VCaP (cell line): ENCODE results near the gene ENC1.
"Not testable (repeated sequence)": the region's sequence is repeated elsewhere in the genome, so short reads cannot be mapped to it uniquely, and the experiment has no call there.

Experiments used
- H3K27ac ChIP-seq: fragments of 450-650 bp; 2 replicates; pipeline ENCODE4 v1.5.1; 2017
- TF ChIP-seq, protein P1 (sequence below): fragments of 450-650 bp; conservative IDR thresholded peaks from 2 replicates; pipeline ENCODE4 v1.5.1; 2017; ENCODE audit warnings: mild to moderate bottlenecking, moderate library complexity

ENC1 gene, protein sequence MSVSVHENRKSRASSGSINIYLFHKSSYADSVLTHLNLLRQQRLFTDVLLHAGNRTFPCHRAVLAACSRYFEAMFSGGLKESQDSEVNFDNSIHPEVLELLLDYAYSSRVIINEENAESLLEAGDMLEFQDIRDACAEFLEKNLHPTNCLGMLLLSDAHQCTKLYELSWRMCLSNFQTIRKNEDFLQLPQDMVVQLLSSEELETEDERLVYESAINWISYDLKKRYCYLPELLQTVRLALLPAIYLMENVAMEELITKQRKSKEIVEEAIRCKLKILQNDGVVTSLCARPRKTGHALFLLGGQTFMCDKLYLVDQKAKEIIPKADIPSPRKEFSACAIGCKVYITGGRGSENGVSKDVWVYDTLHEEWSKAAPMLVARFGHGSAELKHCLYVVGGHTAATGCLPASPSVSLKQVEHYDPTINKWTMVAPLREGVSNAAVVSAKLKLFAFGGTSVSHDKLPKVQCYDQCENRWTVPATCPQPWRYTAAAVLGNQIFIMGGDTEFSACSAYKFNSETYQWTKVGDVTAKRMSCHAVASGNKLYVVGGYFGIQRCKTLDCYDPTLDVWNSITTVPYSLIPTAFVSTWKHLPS

DNA sequence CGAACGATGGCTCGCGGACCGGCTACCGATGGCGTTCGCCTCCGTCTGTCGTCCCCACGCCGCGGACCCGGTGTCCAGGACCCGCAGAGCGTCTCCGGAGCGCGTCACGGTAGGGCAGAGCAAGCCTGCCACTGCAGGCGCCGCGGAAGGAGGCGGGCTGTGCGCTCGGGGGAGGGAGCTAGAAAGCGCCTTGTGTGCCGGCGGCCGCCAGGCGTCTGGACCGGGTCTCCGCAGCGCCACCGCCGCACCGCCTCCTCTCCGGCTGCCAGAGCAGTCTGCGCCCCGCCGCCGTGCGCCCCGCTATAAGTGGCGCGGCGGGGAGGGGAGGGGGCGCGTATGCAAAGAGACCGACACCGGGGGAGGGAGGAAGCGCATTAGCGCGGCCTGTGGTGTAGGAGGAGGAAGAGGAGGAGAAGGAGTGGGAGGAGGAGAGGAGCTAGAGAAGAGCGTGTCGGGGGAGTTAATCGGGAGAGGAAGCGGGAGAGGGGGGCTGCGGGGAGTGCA, at the start of gene ENC1:
Gene ENC1 (minus strand): TSS at position 279 of the 504 bp plus-strand sequence. CDS start 4,243 bp downstream, outside the sequence.
- H3K27ac ChIP-seq: peak within 1 kb of the TSS; percentile 96
- TF ChIP-seq, protein P1, sequence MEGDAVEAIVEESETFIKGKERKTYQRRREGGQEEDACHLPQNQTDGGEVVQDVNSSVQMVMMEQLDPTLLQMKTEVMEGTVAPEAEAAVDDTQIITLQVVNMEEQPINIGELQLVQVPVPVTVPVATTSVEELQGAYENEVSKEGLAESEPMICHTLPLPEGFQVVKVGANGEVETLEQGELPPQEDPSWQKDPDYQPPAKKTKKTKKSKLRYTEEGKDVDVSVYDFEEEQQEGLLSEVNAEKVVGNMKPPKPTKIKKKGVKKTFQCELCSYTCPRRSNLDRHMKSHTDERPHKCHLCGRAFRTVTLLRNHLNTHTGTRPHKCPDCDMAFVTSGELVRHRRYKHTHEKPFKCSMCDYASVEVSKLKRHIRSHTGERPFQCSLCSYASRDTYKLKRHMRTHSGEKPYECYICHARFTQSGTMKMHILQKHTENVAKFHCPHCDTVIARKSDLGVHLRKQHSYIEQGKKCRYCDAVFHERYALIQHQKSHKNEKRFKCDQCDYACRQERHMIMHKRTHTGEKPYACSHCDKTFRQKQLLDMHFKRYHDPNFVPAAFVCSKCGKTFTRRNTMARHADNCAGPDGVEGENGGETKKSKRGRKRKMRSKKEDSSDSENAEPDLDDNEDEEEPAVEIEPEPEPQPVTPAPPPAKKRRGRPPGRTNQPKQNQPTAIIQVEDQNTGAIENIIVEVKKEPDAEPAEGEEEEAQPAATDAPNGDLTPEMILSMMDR: peak; percentile 68

DNA sequence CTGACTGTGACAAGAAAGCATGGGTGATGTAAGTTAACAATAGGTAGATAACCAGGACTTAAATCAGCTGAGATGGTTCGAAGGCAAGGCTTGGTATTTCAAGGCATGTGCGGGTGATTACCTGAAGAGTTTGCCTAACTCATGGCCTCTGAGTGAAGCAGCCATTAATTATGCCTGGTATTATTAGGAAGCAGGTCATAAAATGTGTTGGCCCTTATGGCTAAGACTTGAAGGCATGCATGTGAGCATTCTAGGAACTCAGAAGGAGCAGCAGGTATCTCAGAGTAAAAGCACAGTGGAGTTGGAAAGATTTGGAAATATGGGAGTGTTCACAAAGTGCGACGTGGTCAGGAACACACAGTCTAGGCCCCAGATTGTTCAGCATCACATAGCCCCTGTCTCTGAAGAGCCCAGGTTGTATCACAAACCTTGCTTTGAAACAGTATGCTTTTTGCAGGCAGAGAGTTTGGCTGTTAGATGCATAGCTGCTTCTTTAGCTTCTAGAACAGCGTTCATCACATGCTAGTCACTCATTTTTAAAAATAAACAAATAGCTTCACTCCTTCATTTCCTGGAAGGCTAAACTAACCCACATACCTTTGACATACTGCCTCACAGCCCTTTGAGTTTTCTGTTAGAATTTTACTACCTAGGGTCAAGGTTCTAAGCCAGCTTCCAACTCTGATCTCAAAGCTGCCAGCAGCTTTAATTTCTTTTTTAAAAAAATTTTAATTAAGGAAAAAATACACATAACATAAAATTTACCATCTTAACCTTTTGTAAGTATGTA, 46.6 kb upstream of the ENC1 start:
- TF ChIP-seq, protein P1: no peak
- H3K27ac ChIP-seq: no peak overlapping the region

DNA sequence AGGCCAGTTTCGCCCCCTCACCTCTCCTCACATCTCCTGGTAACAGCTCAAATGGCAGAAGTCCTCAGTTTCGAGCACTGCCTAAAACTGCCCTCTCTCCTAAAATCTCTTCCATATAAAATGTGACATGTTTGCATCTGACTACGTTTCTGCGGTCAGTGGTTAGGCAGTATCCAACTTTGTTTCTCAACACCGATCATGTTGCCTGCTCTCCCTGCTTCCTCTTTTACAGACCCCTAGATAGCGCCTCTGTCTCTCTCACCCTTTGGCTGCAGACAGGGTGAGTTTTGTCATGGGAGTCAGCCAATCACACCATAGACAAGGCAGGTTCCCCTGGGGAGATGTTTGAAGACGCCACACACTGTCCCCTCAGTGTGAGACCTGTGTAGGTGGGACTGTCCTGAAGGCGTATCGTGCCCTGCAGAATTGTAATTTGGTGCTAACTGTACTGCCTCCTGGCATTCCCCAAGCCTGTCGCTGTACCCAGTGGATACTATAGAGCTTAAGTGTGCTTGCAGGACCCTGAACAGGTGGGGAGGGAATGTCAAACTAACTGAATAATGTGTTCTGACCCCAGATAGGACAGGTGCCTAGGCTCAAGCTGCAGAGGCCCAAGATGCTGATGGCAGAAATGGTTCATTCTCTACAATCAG, 45.6 kb upstream of the ENC1 start:
- peak overlapping the region; percentile 71 for H3K27ac ChIP-seq
- TF ChIP-seq, protein P1: no peak

DNA sequence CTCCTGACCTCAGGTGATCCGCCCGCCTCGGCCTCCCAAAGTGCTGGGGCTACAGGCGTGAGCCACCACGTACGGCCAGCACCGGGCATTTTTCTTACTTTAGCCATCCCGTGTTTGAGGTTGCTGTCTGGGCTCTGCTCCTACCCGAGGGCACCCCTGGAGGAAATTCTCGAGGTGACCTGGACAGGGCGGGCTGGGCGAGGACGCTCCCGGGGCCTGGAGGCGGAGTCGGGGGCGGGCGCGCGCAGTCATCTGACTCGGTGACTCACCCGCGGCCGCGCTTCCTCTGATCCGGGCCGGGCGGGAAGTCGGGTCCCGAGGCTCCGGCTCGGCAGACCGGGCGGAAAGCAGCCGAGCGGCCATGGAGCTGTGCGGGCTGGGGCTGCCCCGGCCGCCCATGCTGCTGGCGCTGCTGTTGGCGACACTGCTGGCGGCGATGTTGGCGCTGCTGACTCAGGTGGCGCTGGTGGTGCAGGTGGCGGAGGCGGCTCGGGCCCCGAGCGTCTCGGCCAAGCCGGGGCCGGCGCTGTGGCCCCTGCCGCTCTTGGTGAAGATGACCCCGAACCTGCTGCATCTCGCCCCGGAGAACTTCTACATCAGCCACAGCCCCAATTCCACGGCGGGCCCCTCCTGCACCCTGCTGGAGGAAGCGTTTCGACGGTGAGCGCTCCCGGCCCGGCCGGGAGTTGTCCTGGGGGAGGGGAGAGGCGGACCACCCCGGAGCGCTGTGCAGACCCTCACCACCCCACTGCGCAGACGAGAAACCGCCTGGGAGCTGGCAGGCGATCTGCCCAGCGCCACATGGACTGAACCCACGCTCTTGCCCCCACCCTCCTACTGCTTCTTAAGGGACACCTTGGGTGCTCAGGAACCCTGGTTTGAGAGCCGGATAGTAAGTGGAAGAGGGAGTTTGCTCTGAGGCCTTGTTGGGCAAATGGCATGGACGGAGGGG, 44.6 kb upstream of the ENC1 start, which contains the start of gene HEXB:
Gene HEXB (plus strand): TSS at position 334 of the 952 bp plus-strand sequence. CDS start 28 bp downstream, at position 362.
- peak within 1 kb of the TSS; percentile 71 for H3K27ac ChIP-seq
- TF ChIP-seq, protein P1: peak; percentile 21; the same call in 1 of the 2 replicates

DNA sequence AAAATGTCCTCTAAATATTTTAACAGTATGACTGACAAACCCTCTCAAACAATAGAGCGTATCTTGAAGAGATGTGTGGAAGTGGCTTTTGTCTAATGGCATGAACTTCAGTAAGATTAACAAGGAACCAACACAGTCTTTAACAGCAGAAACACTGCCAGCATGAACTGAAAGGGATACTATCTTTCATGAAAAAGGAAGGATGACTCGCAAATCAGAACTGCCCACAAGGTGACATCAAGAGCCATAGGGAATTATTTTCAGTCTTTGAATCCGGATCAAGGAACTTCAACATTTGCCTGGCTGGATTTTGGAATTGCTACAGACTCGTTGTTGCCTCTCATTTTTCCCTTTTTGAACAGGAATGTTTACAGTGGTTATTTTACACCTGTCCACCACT, 39.4 kb upstream of the ENC1 start:
- TF ChIP-seq, protein P1: no peak
- H3K27ac ChIP-seq: no peak overlapping the region

DNA sequence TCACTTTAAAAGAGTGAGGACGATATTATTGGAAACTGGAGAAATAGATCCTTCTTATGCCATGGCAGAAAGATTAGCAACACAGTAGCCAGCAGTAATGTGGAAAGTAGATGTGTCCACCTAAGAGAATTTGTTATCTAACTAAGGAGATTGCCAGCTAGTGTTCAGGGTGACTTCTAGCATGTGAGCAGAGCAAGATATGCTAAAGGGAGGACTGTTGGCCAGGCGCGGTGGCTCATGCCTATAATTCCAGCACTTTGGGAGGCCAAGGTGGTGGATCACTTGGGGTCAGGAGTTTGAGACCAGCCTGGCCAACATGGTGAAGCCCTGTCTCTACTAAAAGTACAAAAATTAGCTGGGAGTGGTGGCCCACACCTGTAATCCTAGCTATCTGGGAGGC, 38.8 kb upstream of the ENC1 start:
- not testable (repeated sequence) for H3K27ac ChIP-seq

DNA sequence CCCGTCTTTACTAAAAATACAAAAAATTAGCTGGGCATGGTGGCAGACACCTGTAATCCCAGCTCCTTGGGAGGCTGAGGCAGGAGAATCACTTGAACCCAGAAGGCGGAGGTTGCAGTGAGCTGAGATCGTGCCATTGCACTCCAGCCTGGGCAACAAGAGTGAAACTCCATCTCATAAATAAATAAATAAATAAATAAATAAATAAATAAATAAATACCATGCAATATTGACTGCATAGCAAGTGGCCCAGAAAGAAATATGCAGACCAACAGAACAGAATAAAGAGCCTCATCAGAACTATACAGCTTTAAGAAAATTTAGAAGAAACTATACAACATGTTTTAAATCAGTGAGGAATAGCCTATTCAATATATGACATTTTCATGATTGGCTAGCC, 37.6 kb upstream of the ENC1 start:
- H3K27ac ChIP-seq: not testable (repeated sequence)

DNA sequence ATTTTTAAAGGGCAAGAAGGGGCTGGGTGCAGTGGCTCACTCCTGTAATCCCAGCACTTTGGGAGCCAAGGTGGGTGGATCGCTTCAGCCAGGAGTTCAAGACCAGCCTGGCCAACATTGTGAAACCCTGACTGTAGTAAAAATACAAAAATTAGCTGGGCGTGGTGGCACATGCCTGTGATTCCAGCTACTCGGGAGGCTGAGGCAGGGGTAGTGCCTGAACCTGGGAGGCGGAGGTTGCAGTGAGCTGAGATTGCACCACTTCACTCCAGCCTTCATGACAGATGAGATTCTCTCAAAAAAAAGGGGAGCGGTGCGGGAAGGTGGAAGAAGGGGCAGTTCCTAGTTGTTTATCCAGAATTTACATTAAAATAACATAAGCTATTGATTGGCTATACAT, 35.9 kb upstream of the ENC1 start:
- not testable (repeated sequence) for H3K27ac ChIP-seq
